CD4-positive, alpha-beta T cell (primary cell): ENCODE results near the gene PPIF. TPM values are rescaled to one million over a fixed set of nuclear protein-coding genes. Genes with fewer than 3 reads are reported as not detected.

Source experiments
- ATAC-seq: fragments of 200-7000 bp; cut with Tn5 transposase; one replicate; pipeline ENCODE4 v1.10.0; 2022; ENCODE audit warnings: mild to moderate bottlenecking; ENCODE audit not compliant: poor library complexity
- CTCF ChIA-PET: fragments of 350-600 bp; sonication (Branson Sonifier 250); formaldehyde crosslinking; loops from one replicate; lab custom pipeline; 2021; ENCODE audit warnings: antibody characterized with exemption, inconsistent platforms; lab: Charles Lee
- POLR2A ChIA-PET: fragments of 350-600 bp; sonication (Branson Sonifier 250); formaldehyde crosslinking; loops from one replicate; lab custom pipeline; 2021; ENCODE audit warnings: antibody characterized with exemption, inconsistent platforms; lab: Charles Lee
- DNase-seq, 14 experiments: peaks; one replicate each; pipeline ENCODE4 v3.0.0-alpha.2; 2013 to 2020; ENCODE audit warnings: mixed read lengths in 2 of 14
- H3K27ac ChIP-seq, 2 donors: one replicate each; pipeline versions ENCODE4 v1.5.1 to v1.7.0; 2013; ENCODE audit warnings: low read length in 2 of 2, low read depth in 1 of 2, mild to moderate bottlenecking in 1 of 2
- H3K27me3 ChIP-seq, 2 experiments: 1 replicate in 1 of 2; 2 replicates in 1 of 2; pipeline versions ENCODE4 v1.6.1 to v1.7.0; 2013; ENCODE audit warnings: low read length in 2 of 2, control low read depth in 1 of 2, mild to moderate bottlenecking in 1 of 2, moderate library complexity in 1 of 2; ENCODE audit not compliant: insufficient read depth in 2 of 2, control insufficient read depth in 1 of 2
- H3K36me3 ChIP-seq: one replicate; pipeline ENCODE4 v1.6.1; 2013; ENCODE audit warnings: low read length, control low read depth; ENCODE audit not compliant: insufficient read depth
- H3K4me1 ChIP-seq: one replicate; pipeline ENCODE4 v1.6.1; 2013; ENCODE audit warnings: low read length, control low read depth; ENCODE audit not compliant: insufficient read depth
- H3K4me3 ChIP-seq: one replicate; pipeline ENCODE4 v1.5.1; 2013; ENCODE audit warnings: mild to moderate bottlenecking, low read length, moderate library complexity
- H3K9me3 ChIP-seq, 2 experiments: 1 replicate in 1 of 2; 2 replicates in 1 of 2; pipeline versions ENCODE4 v1.6.1 to v1.7.0; 2013; ENCODE audit warnings: low read length in 2 of 2, mild to moderate bottlenecking in 2 of 2, control low read depth in 1 of 2, moderate library complexity in 1 of 2; ENCODE audit not compliant: control insufficient read depth in 1 of 2, insufficient read depth in 1 of 2
- H3K27ac Mint-ChIP-seq: one replicate; pipeline ENCODE4 v1.8.0; 2020; ENCODE audit warnings: mixed read lengths
- H3K27me3 Mint-ChIP-seq: one replicate; pipeline ENCODE4 v1.8.0; 2021; ENCODE audit warnings: mixed read lengths
- H3K36me3 Mint-ChIP-seq: one replicate; pipeline ENCODE4 v1.8.0; 2021; ENCODE audit warnings: low read depth, mixed read lengths
- H3K4me1 Mint-ChIP-seq: one replicate; pipeline ENCODE4 v1.8.0; 2021; ENCODE audit warnings: low read depth, mixed read lengths
- H3K4me3 Mint-ChIP-seq: one replicate; pipeline ENCODE4 v1.8.0; 2020; ENCODE audit warnings: mild to moderate bottlenecking, mixed read lengths
- H3K9me3 Mint-ChIP-seq: one replicate; pipeline ENCODE4 v1.8.0; 2020; ENCODE audit warnings: mixed read lengths
- intact Hi-C, 2 experiments: fragments of 100-400 bp; cut with DNase I in 1 of 2; cut with micrococcal nuclease in 1 of 2; formaldehyde crosslinking; loops; one replicate each; pipeline versions ENCODE4 v1.15.1 to v1.9.0; 2023 to 2025; cut with DNase I, micrococcal nuclease
- total RNA-seq, 174 experiments: library from RNA in 2 of 174; stranded (reverse) in 2 of 174; gene quantifications; one replicate each; pipeline ENCODE4 v1.2.3 and lab custom pipeline; 2021 to 2026
- TF ChIP-seq, protein P1 (sequence below): fragments of 200-600 bp; IDR thresholded peaks from one replicate; pipeline ENCODE4 v1.8.0; 2022; ENCODE audit warnings: antibody characterized with exemption, mild to moderate bottlenecking

The PPIF gene
- total RNA-seq, 2 experiments from 2014 or later = 42.4 to 42.7 TPM

DNA sequence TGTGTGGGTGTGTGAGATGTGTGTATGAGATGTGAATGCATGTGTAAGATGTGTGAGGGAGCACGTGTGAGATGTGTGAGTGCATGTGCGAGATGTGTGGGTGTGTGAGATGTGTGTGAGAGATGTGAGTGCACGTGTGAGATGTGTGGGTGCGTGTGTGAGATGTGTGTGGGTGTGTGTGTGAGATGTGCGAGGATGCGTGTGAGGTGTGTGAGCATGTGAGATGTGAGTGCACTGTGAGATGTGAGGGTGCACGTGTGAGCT, 31.0 kb downstream of the PPIF start:
- H3K4me1 Mint-ChIP-seq = no peaks in the 10 kb centered on the region
- no peaks in the 10 kb centered on the region for H3K27me3 ChIP-seq
- H3K9me3 Mint-ChIP-seq = no peaks in the 10 kb centered on the region
- intact Hi-C loops = no loop called here
- H3K36me3 Mint-ChIP-seq = no peaks in the 10 kb centered on the region
- DNase-seq (peak in 1 of 14 experiments; percentile 5), ATAC-seq (no peak)
- no peaks in the 10 kb centered on the region for H3K27me3 Mint-ChIP-seq
- no peaks in the 10 kb centered on the region for H3K36me3 ChIP-seq
- H3K27ac Mint-ChIP-seq = no peak overlapping the region
- no peak overlapping the region for H3K4me3 Mint-ChIP-seq
- ChIA-PET CTCF (no interaction called here), POLR2A (no interaction called here)
- TF ChIP-seq, protein P1, sequence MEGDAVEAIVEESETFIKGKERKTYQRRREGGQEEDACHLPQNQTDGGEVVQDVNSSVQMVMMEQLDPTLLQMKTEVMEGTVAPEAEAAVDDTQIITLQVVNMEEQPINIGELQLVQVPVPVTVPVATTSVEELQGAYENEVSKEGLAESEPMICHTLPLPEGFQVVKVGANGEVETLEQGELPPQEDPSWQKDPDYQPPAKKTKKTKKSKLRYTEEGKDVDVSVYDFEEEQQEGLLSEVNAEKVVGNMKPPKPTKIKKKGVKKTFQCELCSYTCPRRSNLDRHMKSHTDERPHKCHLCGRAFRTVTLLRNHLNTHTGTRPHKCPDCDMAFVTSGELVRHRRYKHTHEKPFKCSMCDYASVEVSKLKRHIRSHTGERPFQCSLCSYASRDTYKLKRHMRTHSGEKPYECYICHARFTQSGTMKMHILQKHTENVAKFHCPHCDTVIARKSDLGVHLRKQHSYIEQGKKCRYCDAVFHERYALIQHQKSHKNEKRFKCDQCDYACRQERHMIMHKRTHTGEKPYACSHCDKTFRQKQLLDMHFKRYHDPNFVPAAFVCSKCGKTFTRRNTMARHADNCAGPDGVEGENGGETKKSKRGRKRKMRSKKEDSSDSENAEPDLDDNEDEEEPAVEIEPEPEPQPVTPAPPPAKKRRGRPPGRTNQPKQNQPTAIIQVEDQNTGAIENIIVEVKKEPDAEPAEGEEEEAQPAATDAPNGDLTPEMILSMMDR = no peak
- H3K9me3 ChIP-seq = no peaks in the 10 kb centered on the region
- H3K27ac ChIP-seq = no peak overlapping the region
- H3K4me3 ChIP-seq = no peak overlapping the region
- H3K4me1 ChIP-seq = peaks cover 3% of the 10 kb centered on the region

DNA sequence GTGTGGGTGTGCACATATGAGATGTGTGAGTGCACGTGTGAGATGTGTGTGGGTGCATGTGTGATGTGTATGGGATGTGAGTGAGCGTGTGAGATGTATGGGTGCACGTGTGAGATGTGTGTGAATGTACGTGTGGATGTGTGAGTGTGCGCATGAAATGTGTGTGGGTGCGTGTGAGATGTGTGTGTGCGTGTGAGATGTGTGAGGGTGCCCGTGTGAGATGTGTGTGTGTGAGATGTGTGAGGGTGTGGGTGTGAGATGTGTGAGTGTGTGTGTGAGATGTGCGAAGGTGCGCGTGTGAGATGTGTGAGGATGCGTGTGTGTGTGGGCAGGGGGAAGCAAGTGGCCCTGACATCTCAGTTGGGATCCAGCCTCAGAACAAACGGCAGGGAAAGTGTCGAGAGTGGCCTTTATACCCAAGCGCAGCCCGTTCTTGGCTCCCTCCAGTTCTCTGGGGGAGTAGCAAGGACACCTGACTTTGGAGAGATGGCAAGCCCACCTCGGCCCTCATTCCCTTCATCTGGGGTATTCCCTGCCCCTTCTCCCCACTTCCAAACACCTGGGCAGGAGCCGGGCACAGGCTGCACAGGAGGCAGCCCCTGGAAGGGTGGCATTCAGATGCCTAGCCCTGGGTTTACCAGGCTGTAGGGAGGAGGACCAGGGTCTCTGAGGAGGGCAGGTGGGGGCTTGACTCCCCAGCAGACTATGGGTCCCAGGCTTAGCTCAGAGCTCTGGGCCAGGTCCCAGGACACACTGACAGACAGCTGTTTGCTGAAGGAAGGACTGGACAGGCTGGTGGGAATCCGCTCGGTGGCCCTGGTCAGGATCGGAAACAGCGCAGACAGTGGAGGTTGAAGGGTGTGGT, 31.6 kb downstream of the PPIF start:
- ATAC-seq (no peak), DNase-seq (peak in 2 of 14 experiments; percentile 6 to 27)
- ChIA-PET POLR2A (no interaction called here), CTCF (no interaction called here)
- TF ChIP-seq, protein P1 = no peak
- no peaks in the 10 kb centered on the region for H3K36me3 Mint-ChIP-seq
- no peaks in the 10 kb centered on the region for H3K27me3 Mint-ChIP-seq
- H3K9me3 Mint-ChIP-seq = no peaks in the 10 kb centered on the region
- H3K9me3 ChIP-seq = no peaks in the 10 kb centered on the region
- no peak overlapping the region for H3K27ac Mint-ChIP-seq
- no peaks in the 10 kb centered on the region for H3K4me1 Mint-ChIP-seq
- intact Hi-C loops = no loop called here
- no peak overlapping the region for H3K4me3 Mint-ChIP-seq
- no peak overlapping the region for H3K27ac ChIP-seq
- peaks cover 3% of the 10 kb centered on the region for H3K4me1 ChIP-seq
- no peaks in the 10 kb centered on the region for H3K36me3 ChIP-seq
- H3K4me3 ChIP-seq = no peak overlapping the region
- H3K27me3 ChIP-seq = no peaks in the 10 kb centered on the region

DNA sequence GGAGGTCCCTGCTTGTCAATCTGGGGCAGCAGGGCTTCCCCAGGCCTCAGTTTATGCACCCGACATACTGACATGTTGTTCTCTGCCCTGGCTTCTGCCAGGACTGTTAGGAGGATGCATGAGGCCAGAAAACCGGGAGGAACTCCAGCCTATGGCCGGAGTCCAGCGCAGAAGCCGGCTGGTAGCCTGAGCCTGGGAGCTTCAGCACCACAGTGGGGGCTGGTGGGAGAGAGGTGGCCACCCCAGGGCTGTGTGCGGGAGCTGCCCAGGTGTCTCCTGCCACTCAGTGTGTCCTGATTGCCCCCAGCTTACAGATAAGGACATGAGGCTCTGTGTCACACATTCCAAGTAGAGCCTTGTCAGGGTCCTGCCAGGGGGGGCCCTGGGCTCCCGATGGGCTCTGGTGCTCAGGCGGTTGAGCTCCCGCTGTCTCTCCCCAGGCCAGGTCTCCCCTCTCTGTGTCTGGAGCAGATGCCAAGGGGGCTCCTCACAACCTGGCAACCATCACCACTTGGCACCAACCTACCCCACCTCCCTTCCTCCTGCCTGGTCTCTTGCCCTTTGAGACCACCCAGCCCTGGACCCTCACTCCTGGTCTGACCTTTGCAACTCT, 32.3 kb downstream of the PPIF start:
- Histone ChIP-seq H3K36me3 (no peaks in the 10 kb centered on the region), H3K27ac (no peak overlapping the region), H3K4me1 (peaks cover 3% of the 10 kb centered on the region), H3K27me3 (no peaks in the 10 kb centered on the region), H3K4me3 (no peak overlapping the region), H3K9me3 (no peaks in the 10 kb centered on the region)
- Mint-ChIP-seq H3K4me1 (no peaks in the 10 kb centered on the region), H3K27me3 (no peaks in the 10 kb centered on the region), H3K9me3 (no peaks in the 10 kb centered on the region), H3K36me3 (no peaks in the 10 kb centered on the region), H3K27ac (no peak overlapping the region), H3K4me3 (no peak overlapping the region)
- ChIA-PET CTCF (no interaction called here), POLR2A (no interaction called here)
- TF ChIP-seq, protein P1 = no peak
- intact Hi-C loops = no loop called here
- no peak for ATAC-seq
- peak in 1 of 14 experiments; percentile 20 for DNase-seq
